PC-9 (cell line): ENCODE results near the gene PTPRF.

ENCODE experiments used
- EZH2 ChIP-seq: fragments of 200-600 bp; sonication (generic); IDR thresholded peaks from 2 replicates; pipeline ENCODE4 v1.8.0; 2017; ENCODE audit warnings: antibody characterized with exemption, low read depth
- TF ChIP-seq, protein P1 (sequence below): fragments of 200-600 bp; sonication (generic); conservative IDR thresholded peaks from 2 replicates; pipeline ENCODE4 v1.6.1; 2017; ENCODE audit warnings: mixed run types, antibody characterized with exemption, mild to moderate bottlenecking, moderate library complexity

DNA sequence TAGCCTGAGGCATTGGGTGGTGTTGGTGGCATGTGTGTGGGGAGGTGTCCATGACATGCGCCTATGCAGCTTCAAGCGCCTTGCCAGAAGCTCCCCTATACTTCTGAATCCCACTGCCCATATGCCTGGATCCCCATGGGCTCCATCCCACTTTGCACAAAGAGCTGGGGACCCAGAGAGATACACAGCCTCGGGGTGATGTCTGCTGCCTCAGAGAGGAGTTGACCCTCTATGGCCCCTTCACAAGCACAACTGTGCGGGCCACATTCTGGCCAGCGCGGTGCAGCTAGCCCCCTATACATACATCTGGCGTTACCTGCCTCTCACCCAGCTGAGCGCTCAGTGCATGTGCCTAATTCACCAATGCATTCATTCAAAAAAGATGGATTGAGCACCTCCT lies 9.6 kb upstream of the PTPRF start:
- TF ChIP-seq, protein P1, sequence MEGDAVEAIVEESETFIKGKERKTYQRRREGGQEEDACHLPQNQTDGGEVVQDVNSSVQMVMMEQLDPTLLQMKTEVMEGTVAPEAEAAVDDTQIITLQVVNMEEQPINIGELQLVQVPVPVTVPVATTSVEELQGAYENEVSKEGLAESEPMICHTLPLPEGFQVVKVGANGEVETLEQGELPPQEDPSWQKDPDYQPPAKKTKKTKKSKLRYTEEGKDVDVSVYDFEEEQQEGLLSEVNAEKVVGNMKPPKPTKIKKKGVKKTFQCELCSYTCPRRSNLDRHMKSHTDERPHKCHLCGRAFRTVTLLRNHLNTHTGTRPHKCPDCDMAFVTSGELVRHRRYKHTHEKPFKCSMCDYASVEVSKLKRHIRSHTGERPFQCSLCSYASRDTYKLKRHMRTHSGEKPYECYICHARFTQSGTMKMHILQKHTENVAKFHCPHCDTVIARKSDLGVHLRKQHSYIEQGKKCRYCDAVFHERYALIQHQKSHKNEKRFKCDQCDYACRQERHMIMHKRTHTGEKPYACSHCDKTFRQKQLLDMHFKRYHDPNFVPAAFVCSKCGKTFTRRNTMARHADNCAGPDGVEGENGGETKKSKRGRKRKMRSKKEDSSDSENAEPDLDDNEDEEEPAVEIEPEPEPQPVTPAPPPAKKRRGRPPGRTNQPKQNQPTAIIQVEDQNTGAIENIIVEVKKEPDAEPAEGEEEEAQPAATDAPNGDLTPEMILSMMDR, result no peak
- no peak for TF ChIP-seq EZH2
